SK-N-MC (cell line): ENCODE results near the gene SLC35E4.

Source experiments
- EZH2 ChIP-seq: fragments of 200-600 bp; sonication (generic); IDR thresholded peaks from one replicate; pipeline ENCODE4 v1.6.1; 2017; ENCODE audit warnings: antibody characterized with exemption
- FOXP2 ChIP-seq: optimal IDR thresholded peaks from 2 replicates; pipeline ENCODE3; 2011; ENCODE audit warnings: mild to moderate bottlenecking, moderate library complexity; ENCODE audit not compliant: insufficient read depth; ENCODE audit errors: extremely low read length, control extremely low read depth
- POLR2AphosphoS5 ChIP-seq: IDR thresholded peaks from 2 replicates; pipeline ENCODE4 v1.6.1; 2012; ENCODE audit warnings: mild to moderate bottlenecking, low read depth, low read length, borderline replicate concordance

DNA sequence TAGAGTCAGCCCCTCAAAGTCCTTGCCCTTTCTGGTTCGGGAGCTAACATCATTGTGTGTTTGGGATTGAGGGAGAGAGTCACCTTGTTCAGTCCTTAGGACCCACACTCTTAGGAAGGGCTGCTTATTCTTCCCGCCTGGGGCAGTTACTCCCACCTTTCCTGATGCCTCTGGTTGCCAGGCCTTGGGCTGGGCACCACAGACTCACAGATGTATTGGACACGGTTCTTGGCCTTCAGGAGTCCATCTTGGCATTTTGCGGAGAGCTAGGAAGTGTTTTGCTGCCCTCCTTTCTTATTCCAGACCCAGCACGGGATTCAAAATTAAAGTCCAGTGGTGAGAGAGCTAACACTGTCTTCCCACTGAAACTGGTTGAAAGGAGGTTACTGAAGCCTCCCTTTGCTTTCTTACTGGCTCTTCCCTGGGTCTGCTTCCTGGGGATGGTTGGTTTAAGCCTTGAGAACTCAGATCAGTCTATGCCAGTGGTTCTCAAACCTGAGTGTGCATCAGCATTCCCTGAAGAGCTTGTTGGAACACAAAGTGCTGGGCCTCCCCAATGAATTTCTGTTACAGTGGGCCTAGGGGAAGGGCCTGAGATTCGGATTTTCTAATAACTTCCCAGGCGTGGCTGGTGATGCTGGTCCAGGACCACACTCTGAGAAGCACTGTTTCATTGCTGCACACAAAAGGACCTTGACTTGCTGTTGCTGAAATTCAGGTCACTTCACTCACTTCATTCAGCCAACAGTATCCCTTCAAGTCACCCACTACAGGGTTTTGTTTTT lies 60.5 kb downstream of the SLC35E4 start:
- TF ChIP-seq POLR2AphosphoS5 (no peak), EZH2 (no peak), FOXP2 (no peak)
